Neuronal stem cell (in vitro differentiated cells): ENCODE results near the gene ADAMTSL5.

ENCODE experiments used
- DNase-seq: peaks from one replicate; pipeline ENCODE4 v3.0.0-alpha.2; 2013; ENCODE audit warnings: low spot score
- H2AFZ ChIP-seq: one replicate; pipeline ENCODE4 v1.6.1; 2013; ENCODE audit warnings: mild to moderate bottlenecking, low read length, inconsistent platforms
- H2AK5ac ChIP-seq: 2 replicates; pipeline ENCODE4 v1.6.1; 2013; ENCODE audit warnings: low read depth, mild to moderate bottlenecking, inconsistent platforms, low read length, moderate library complexity, mixed read lengths
- H2BK120ac ChIP-seq: 2 replicates; pipeline ENCODE4 v1.6.1; 2013; ENCODE audit warnings: low read depth, mild to moderate bottlenecking, inconsistent platforms, low read length, moderate library complexity, mixed read lengths
- H2BK12ac ChIP-seq: one replicate; pipeline ENCODE4 v1.6.1; 2013; ENCODE audit warnings: low read length, inconsistent platforms
- H2BK15ac ChIP-seq: 2 replicates; pipeline ENCODE4 v1.6.1; 2013; ENCODE audit warnings: mild to moderate bottlenecking, low read length, inconsistent platforms, mixed read lengths
- H2BK5ac ChIP-seq: one replicate; pipeline ENCODE4 v1.6.1; 2013; ENCODE audit warnings: inconsistent platforms, mild to moderate bottlenecking, low read length, moderate library complexity
- H3K14ac ChIP-seq: one replicate; pipeline ENCODE4 v1.6.1; 2013; ENCODE audit warnings: low read length, inconsistent platforms
- H3K18ac ChIP-seq: 2 replicates; pipeline ENCODE4 v1.6.1; 2013; ENCODE audit warnings: low read length, inconsistent platforms
- H3K23ac ChIP-seq: 2 replicates; pipeline ENCODE4 v1.6.1; 2013; ENCODE audit warnings: low read depth, mild to moderate bottlenecking, mixed read lengths, low read length, inconsistent platforms; ENCODE audit not compliant: poor library complexity
- H3K27ac ChIP-seq: replicated peaks from 3 replicates; pipeline ENCODE4 v1.5.1; 2013; ENCODE audit warnings: low read length, inconsistent platforms
- H3K27me3 ChIP-seq, 3 experiments: 2 replicates each; pipeline ENCODE4 v1.6.1; 2013; ENCODE audit warnings: low read length in 3 of 3, mild to moderate bottlenecking in 2 of 3, inconsistent platforms in 1 of 3, low read depth in 1 of 3, mixed read lengths in 1 of 3, moderate library complexity in 1 of 3; ENCODE audit not compliant: control insufficient read depth in 3 of 3, insufficient read depth in 3 of 3
- H3K36me3 ChIP-seq, 2 donors: replicated peaks in 1 of 2; 2 replicates each; pipeline ENCODE4 v1.6.1; 2013; ENCODE audit warnings: low read length in 2 of 2; ENCODE audit not compliant: control insufficient read depth in 2 of 2, insufficient read depth in 2 of 2
- H3K4ac ChIP-seq: 2 replicates; pipeline ENCODE4 v1.6.1; 2013; ENCODE audit warnings: inconsistent platforms, mild to moderate bottlenecking, low read length, moderate library complexity
- H3K4me1 ChIP-seq, 2 donors: 1 replicate in 1 of 2; 2 replicates in 1 of 2; pipeline ENCODE4 v1.6.1; 2013; ENCODE audit warnings: low read length in 2 of 2, low read depth in 1 of 2; ENCODE audit not compliant: control insufficient read depth in 2 of 2, insufficient read depth in 1 of 2
- H3K4me2 ChIP-seq: one replicate; pipeline ENCODE4 v1.6.1; 2013; ENCODE audit warnings: mild to moderate bottlenecking, low read length, inconsistent platforms; ENCODE audit not compliant: insufficient read depth, poor library complexity, severe bottlenecking
- H3K4me3 ChIP-seq, 2 donors: 2 replicates each; pipeline ENCODE4 v1.5.1; 2013; ENCODE audit warnings: low read length in 2 of 2, mild to moderate bottlenecking in 2 of 2, inconsistent platforms in 1 of 2, moderate library complexity in 1 of 2
- H3K79me1 ChIP-seq: one replicate; pipeline ENCODE4 v1.6.1; 2013; ENCODE audit warnings: low read depth, mild to moderate bottlenecking, inconsistent platforms, low read length, moderate library complexity
- H3K9ac ChIP-seq: one replicate; pipeline ENCODE4 v1.6.1; 2013; ENCODE audit warnings: mild to moderate bottlenecking, low read depth, low read length, inconsistent platforms; ENCODE audit not compliant: poor library complexity
- H3K9me3 ChIP-seq, 2 donors: replicated peaks in 1 of 2; 2 replicates each; pipeline versions ENCODE3 to v1.6.1; 2013; ENCODE audit warnings: low read length in 2 of 2, mild to moderate bottlenecking in 2 of 2, inconsistent platforms in 1 of 2, low read depth in 1 of 2, mixed read lengths in 1 of 2, moderate library complexity in 1 of 2; ENCODE audit not compliant: control insufficient read depth in 2 of 2, insufficient read depth in 1 of 2
- H4K8ac ChIP-seq: one replicate; pipeline ENCODE4 v1.6.1; 2013; ENCODE audit warnings: low read depth, mild to moderate bottlenecking, inconsistent platforms, low read length, moderate library complexity
- H4K91ac ChIP-seq: one replicate; pipeline ENCODE4 v1.6.1; 2013; ENCODE audit warnings: low read length, low read depth, mild to moderate bottlenecking, inconsistent platforms; ENCODE audit not compliant: poor library complexity
- WGBS, 2 donors: extraction: QIAGEN DNeasy Blood & Tissue Kit; methylation state at CpG; one replicate each; pipeline ENCODE4 v1.1.7; 2013; ENCODE audit warnings: missing lambda C conversion rate in 2 of 2, mixed read lengths in 1 of 2; ENCODE audit not compliant: insufficient read length in 2 of 2, insufficient replicate concordance in 1 of 2; ENCODE audit errors: extremely low coverage in 2 of 2; 5-methylcytosine and 5-hydroxymethylcytosine counted together

Gene ADAMTSL5

DNA sequence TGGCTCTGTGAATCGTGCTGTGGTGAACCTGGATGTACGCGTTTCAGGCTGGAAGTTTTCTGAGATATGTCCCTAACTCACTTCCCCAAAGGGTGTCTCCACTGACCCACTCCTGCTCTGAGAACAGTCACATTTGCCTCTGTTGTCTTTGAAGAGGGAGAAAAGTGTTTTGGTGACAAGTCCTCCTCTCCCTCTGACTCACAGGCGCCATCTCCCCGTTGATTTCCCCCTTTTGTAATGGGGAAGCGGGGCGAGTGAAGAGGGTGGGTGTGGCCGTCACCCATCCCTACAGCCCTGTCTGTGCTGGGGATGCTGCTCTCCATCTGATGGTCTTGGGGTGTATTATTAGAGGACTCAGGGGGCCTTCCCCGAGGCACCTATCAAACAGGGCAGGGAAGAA is 53.3 kb downstream of the ADAMTSL5 start:
- no peaks in the 10 kb centered on the region for H3K4me1 ChIP-seq

GRCh38 chr19:1457892-1458291 is 54.9 kb downstream of the ADAMTSL5 start:
- H3K27me3 ChIP-seq = no peaks in the 10 kb centered on the region
- no peak overlapping the region for H3K4me3 ChIP-seq
- no peak overlapping the region for H4K91ac ChIP-seq
- peak overlapping the region; percentile 3 for H4K8ac ChIP-seq
- no peak overlapping the region for H3K4ac ChIP-seq
- DNase-seq = no peak
- peaks cover 11% of the 10 kb centered on the region for H3K79me1 ChIP-seq
- H3K18ac ChIP-seq = no peak overlapping the region
- peaks cover 8 to 9% of the 10 kb centered on the region in 2 donors for H3K4me1 ChIP-seq
- H2BK5ac ChIP-seq = no peak overlapping the region
- H3K14ac ChIP-seq = no peak overlapping the region
- no peak overlapping the region for H3K27ac ChIP-seq
- no peak overlapping the region for H2AFZ ChIP-seq
- H2AK5ac ChIP-seq = no peak overlapping the region
- WGBS, 2 donors = no CpG with 5 or more reads among the region's 16 CpGs
- no peak overlapping the region for H2BK12ac ChIP-seq
- no peak overlapping the region for H3K4me2 ChIP-seq
- peak overlapping the region; percentile 43 for H3K23ac ChIP-seq
- H3K9ac ChIP-seq = no peak overlapping the region
- no peak overlapping the region for H2BK120ac ChIP-seq
- no peaks in the 10 kb centered on the region for H3K9me3 ChIP-seq
- peaks cover 34 to 91% of the 10 kb centered on the region in 2 donors for H3K36me3 ChIP-seq
- H2BK15ac ChIP-seq = no peak overlapping the region

More for the DNA sequence above, 53.3 kb downstream of the ADAMTSL5 start:
- no peak for DNase-seq
- H2BK120ac ChIP-seq = no peak overlapping the region
- H2BK5ac ChIP-seq = no peak overlapping the region
- H4K8ac ChIP-seq = no peak overlapping the region
- no peak overlapping the region for H3K18ac ChIP-seq
- H2BK12ac ChIP-seq = no peak overlapping the region
- H3K4ac ChIP-seq = no peak overlapping the region
- H3K14ac ChIP-seq = no peak overlapping the region
- peaks cover 0 to 2% (median 0%) of the 10 kb centered on the region in 3 experiments for H3K27me3 ChIP-seq
- no peaks in the 10 kb centered on the region for H3K9me3 ChIP-seq
- no peak overlapping the region for H4K91ac ChIP-seq
- no peak overlapping the region for H3K27ac ChIP-seq
- H3K4me2 ChIP-seq = no peak overlapping the region
- H3K23ac ChIP-seq = peak overlapping the region; percentile 13
- no peak overlapping the region for H3K9ac ChIP-seq
- H2AFZ ChIP-seq = no peak overlapping the region
- WGBS, 2 donors = no CpG with 5 or more reads among the region's 9 CpGs
- peaks cover 10% of the 10 kb centered on the region for H3K79me1 ChIP-seq
- H2BK15ac ChIP-seq = no peak overlapping the region
- H2AK5ac ChIP-seq = no peak overlapping the region
- H3K4me3 ChIP-seq = no peak overlapping the region
- peaks cover 31 to 90% of the 10 kb centered on the region in 2 donors for H3K36me3 ChIP-seq

GRCh38 chr19:1457031-1457739 is 55.6 kb downstream of the ADAMTSL5 start:
- no peak for DNase-seq
- WGBS, 2 donors = no CpG with 5 or more reads among the region's 48 CpGs

GRCh38 chr19:1456121-1456900 is 56.5 kb downstream of the ADAMTSL5 start:
- Histone ChIP-seq H3K23ac (peak overlapping the region; percentile 85), H2BK120ac (no peak overlapping the region), H3K79me1 (peaks cover 17% of the 10 kb centered on the region), H3K4me1 (peaks cover 20 to 23% of the 10 kb centered on the region in 2 donors), H2BK15ac (no peak overlapping the region), H3K27me3 (no peaks in the 10 kb centered on the region), H2BK12ac (no peak overlapping the region), H3K4me3 (peak overlapping the region in 1 of 2 donors; percentile 25), H2AK5ac (peak overlapping the region; percentile 16), H3K4me2 (no peak overlapping the region), H2AFZ (no peak overlapping the region), H3K9me3 (no peaks in the 10 kb centered on the region), H3K4ac (no peak overlapping the region), H3K36me3 (peaks cover 31 to 89% of the 10 kb centered on the region in 2 donors), H3K14ac (no peak overlapping the region), H3K18ac (peak overlapping the region; percentile 38), H3K27ac (no peak overlapping the region), H4K91ac (no peak overlapping the region), H2BK5ac (no peak overlapping the region), H3K9ac (peak overlapping the region; percentile 21), H4K8ac (peak overlapping the region; percentile 17)
- whole genome bisulfite sequencing, 2 donors = no CpG with 5 or more reads among the region's 43 CpGs
- DNase-seq = no peak

More at GRCh38 chr19:1457031-1457739, 55.6 kb downstream of the ADAMTSL5 start:
- Histone ChIP-seq H3K4ac (no peak overlapping the region), H2BK120ac (no peak overlapping the region), H3K9ac (peak overlapping the region; percentile 63), H3K18ac (peak overlapping the region; percentile 28), H3K23ac (peak overlapping the region; percentile 80), H2AFZ (no peak overlapping the region), H2BK15ac (no peak overlapping the region), H3K27me3 (no peaks in the 10 kb centered on the region), H4K8ac (no peak overlapping the region), H3K27ac (no peak overlapping the region), H3K9me3 (no peaks in the 10 kb centered on the region), H4K91ac (no peak overlapping the region), H3K36me3 (peaks cover 34 to 95% of the 10 kb centered on the region in 2 donors), H2AK5ac (no peak overlapping the region), H2BK12ac (peak overlapping the region; percentile 30), H3K4me1 (peaks cover 15 to 16% of the 10 kb centered on the region in 2 donors), H3K4me3 (no peak overlapping the region), H3K14ac (no peak overlapping the region), H3K79me1 (peaks cover 17% of the 10 kb centered on the region), H2BK5ac (no peak overlapping the region), H3K4me2 (no peak overlapping the region)
